ELR (cell line): Measurements from ENCODE around the gene FAM241A.
"Not testable (repeated sequence)": the region's sequence is repeated elsewhere in the genome, so short reads cannot be mapped to it uniquely, and the experiment has no call there.

Experiments used
- DNase-seq: peaks from one replicate; pipeline ENCODE4 v3.0.0-alpha.2; 2015; ENCODE audit warnings: low read depth

The FAM241A gene

DNA sequence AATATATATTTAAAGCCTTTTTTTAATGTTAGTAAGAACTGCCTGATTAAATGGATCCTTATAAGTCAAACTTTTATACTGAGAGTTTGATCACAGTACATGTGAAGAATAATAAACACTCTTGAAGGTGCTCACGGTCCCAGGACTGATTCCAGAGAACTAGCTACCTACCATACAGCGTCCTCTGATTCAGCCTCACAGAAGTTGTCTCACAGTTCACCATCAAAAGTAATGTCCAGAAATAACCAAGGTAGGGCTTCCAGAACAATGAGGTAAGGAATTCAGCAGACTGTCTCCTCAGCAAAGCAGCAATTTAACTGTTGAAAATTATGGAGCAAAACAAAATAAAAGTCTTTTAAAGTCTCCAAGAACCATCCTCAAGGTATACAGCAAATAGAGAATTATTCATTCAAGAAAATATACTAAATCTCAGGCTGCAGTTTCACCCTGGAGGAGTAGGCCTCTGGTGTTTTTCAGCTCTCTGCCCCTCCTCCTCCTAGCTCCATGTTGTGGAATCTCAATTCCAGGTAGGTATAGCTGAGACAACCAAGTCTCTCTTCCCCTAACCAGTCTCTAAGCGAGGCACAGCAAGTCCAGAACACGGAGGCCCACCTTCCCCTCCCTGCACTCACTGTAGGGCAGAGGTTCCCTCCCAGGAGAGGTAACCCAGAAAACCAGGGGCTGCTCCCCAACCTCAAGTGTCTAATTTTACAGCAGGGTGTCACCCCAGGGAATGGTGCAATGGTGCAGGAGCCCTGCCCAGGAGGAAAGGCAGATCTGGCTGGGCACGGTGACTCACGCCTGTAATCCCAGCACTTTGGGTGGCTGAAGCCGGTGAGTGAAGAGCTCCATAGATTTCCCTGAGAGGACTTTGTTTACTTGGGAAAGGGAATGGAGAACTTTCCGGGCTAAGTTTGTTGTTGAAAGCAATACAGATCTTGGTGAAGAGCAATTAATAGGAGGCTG, 28.6 kb downstream of the FAM241A start:
- DNase-seq = peak; percentile 34

DNA sequence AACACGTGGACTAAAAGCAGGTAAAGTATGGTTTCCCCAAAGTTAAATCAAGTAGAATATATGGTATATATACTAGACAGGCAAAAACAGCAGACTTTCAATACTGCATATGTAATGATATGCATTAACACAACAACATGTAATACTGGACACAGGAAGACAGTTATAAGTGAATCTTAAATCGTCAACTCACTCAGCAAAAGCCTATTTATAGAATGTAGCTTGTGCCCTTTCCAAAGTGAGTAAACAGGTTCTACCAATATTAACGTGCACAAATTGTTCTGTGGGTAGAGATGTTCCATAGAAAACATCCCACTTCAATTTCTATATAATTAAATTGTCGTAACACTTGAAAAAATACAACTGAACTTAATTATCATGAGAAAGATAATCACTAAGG, 30.6 kb downstream of the FAM241A start:
- no peak for DNase-seq

- DNase-seq = no peak
Observed at GRCh38 chr4:112176596-112176995, 31.3 kb downstream of the FAM241A start.

DNA sequence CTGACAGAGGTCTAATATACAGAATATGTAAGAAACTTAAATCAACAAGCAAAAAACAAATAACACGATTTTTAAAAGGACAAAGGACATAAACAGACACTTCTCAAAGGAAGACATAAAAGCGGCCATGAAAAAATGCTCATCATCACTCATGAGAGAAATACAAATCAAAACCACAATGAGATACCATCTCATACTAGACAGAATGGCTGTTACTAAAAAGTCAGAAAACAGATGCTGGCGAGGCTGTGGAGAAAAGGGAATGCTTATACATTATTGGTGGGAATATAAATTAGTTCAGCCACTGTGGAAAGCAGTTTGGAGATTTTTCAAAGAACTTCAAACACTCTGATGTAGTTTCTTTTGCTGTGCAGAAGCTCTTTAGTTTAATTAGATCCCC, 33.5 kb downstream of the FAM241A start:
- DNase-seq = peak; percentile 40

DNA sequence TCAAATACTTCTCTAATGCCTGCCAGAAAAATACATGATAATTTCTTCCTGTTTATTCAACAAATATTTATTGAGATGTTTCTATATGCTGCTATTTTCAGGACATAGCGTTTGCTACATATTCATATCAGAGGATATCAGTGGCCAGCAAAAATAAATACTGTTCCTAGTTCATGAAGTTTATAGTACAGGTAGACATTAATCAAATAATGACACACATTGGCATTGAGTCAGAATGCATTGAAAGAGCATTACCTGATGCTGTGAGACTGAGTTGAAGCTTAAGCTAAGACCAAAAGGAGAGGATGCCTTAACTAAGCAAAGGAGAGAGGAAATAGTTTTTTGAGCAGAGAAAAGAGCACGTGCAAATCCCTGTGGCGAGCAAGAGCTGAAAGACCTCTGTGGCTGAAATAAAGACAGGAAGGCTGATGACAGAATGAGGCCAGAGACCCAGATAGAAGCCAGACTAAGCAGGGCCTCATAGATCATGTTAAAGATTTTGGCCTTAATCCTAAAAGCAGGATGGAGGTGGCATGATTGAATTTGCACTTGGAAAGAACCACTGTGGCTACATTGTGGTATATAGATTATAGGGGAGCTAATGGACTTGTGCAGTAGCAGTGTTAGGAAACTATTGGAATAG, 36.2 kb downstream of the FAM241A start:
- DNase-seq = no peak

- no peak for DNase-seq
Observed at GRCh38 chr4:112182604-112183003, 37.4 kb downstream of the FAM241A start.

DNA sequence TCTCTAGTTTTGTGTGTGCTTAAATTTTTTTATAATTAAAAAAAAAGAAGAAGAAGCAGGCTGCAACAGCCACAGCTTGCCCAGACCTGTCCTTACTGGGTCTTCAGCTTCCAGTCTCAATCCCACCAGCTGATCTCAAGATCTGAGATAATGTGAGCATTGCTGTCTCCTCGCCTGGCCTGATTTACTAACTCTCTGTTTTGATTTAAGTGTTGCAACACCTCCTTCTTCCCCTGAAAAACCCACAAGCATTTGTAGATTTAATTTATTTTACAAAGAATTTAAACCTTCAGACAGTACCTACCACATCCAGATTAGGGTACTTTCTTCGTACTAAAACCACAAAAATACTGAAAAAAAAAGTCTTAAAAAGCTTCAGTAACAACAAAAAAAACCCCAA, 38.0 kb downstream of the FAM241A start:
- no peak for DNase-seq

DNA sequence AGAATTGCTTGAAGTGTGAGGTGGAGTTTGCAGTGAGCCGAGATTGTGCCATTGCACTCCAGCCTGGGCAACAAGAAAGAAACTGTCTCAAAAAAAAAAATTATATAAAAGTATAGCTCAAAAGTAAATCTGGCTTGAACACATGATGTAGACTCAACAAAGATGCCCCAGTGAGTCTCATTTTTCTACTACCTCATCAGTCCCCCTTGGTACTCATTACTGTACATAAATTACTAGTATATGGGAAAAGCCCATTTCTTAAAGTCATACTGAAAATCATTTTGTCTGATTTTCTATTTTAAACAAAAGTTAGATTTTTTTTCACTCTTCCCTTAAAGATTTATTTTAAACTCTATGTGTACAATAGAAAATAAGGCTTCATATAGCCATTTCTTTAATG, 39.2 kb downstream of the FAM241A start:
- DNase-seq = no peak

- DNase-seq = no peak
Observed at GRCh38 chr4:112185334-112185733, 40.1 kb downstream of the FAM241A start.

GRCh38 chr4:112185740-112186670, 40.8 kb downstream of the FAM241A start:
- DNase-seq = no peak

DNA sequence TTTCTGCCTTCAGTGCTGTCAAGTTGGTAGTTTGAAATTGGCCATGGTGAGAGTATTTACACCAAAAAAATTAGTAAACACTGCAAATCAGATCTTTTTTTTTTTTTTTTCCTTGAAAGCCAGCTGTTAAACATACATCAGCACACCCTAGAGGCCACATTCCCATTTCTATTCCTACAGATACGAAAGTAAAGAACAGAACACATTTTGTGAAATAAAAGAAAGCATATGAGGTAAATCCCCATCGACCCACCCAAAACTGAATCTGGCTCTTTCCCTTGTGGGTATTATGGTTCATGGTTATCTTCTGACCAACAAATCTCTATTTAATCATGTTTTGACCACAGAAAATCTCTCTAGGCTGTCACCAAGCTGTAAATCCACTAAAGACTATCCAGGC, 44.5 kb downstream of the FAM241A start:
- DNase-seq = peak; percentile 31

DNA sequence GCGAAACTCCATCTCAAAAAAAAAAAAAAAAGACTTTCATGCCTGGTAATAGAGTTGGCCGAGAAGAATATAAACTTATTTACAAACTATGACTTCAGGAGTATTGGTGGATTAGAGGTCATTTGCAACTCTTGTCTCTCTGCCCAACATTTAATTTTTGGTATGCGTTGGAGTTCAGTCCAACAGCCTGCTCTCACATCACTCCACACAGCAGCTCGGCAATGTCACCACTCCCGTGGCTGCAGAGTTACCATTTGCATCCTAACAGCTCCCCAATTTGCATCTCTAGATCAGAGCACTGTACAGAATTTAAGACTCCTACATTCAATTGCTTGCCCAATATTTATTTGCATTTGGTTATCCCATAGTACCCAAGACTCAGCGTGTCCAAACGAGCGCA, 45.4 kb downstream of the FAM241A start:
- no peak for DNase-seq

DNA sequence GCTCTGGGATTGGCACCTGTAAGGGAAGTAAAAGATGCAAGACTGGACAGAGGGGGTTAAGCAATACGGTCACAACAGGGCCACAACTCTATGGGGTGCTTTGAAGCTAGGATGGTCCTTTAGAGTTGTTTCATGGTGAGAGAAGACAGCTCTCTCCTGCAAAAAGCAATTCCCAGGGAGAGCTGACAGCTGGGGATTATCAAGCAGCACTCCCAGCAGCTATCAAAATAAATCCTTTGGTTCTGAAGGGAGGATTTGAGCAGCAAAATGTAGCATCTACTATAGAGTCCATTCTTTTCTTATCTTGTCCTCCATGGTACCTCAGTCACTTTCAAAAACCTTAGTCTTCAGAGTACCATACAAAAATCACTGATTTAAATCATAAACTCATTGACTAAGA, 51.2 kb downstream of the FAM241A start:
- DNase-seq = no peak

DNA sequence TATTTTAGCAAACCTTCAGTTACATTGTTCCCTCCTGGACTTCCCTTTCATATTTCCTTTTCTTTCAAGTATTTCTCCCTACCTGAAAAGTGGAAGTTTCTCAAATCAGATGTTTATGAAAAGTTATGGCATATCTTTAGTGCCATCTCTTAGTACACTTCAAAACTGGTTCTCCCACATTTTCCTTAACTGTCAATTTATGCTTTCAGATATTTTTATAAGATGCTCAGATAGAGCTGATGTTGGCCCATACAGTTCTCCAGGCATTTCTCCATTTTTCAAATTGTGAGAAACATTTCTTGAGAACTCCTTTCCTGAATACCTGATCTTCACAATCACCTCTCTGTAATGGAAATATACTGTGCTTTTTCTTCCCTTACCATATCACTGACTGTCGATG, 53.8 kb downstream of the FAM241A start:
- no peak for DNase-seq

- no peak for DNase-seq
Observed at GRCh38 chr4:112201915-112202505, 56.8 kb downstream of the FAM241A start.

- no peak for DNase-seq
Observed at GRCh38 chr4:112203593-112203992, 58.3 kb downstream of the FAM241A start.

DNA sequence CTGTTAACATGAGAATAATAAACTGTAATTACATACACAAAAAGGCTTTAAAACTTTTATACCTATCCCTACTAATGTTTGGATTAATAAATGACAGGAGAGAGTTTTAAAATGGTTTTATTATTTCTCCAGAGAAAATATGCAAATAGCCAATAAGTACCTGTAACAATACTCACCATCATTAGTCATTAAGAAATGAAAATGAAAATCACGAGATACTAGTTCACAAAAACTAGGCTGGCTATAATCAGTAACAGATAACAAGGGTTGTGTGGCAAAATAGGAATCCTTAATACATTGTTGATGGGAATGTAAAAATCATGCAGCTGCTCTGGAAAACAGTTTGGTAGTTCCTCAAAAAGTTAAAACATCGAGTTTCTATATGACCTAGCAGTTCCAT, 61.2 kb downstream of the FAM241A start:
- DNase-seq = no peak

GRCh38 chr4:112208137-112209095, 63.2 kb downstream of the FAM241A start:
- DNase-seq = not testable (repeated sequence)

DNA sequence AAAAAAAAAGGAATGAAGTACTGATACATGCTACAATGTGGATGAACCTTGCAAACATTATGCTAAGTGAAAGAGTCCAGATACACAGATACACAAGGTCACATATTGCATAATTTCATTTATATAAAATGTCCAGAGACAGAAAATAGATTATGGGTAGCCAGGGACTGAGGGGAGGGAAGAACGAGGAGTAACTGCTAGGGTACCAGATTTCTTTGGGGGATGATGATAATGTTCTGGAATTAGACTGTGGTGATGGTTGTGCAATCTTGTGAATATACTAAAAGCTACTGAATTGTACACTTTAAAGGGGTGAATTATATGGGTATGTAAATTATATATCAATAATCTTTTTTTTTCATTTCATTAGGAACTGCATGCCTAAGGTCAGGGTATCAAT, 65.5 kb downstream of the FAM241A start:
- DNase-seq = no peak

DNA sequence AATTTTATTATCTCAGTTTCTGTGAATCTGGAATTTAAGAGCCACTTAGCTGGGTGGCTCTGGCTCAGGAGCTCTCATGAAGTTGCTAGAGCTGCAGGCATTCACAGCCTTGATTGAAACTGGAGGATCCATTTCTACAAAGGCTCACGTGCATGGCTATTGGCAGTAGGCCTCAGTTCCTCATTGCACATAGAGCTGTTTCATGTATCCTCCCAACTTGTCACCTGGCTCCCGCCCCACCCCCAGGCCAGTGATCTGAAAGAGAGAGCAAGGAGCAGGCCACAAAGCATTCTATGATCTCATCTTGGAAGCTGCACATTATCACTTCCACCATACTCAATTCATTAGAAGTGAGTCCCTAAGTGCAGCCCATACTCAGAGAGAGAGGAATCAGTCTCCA, 67.8 kb downstream of the FAM241A start:
- peak; percentile 52 for DNase-seq

DNA sequence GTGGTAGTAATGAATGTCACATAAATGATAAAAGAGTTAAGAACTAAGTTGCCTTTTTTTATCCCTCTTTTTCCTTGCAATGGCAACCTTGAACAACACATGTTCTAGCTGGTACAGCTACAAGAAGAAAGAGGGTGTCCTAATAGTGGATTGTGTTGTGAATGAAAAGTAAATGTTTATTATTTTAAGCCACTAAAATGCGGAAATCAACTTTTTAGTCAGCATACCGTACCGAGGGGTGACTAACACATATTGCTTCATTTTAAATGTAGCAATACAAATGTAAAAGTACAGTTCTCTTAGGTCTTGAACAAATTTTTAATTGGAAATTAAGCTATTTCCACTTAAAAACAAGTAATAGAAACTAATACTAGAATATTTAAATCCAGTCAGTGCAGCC, 68.6 kb downstream of the FAM241A start:
- DNase-seq = peak; percentile 87
